Omental fat pad (tissue), 4 donors: ENCODE results near the gene BBX. TPM values are rescaled to one million over a fixed set of nuclear protein-coding genes. Genes with fewer than 3 reads are reported as not detected.

Experiments used
- ATAC-seq: fragments of 150-250 bp; one replicate; pipeline ENCODE4 v1.9.1; 2016; ENCODE audit warnings: mild to moderate bottlenecking, moderate library complexity; ENCODE audit not compliant: low FRiP score
- DNase-seq: peaks from one replicate; pipeline ENCODE4 v3.0.0-alpha.2; 2019; ENCODE audit warnings: low spot score
- CTCF ChIP-seq, 3 donors: fragments of 450-650 bp; IDR thresholded peaks; one replicate each; pipeline ENCODE4 v1.5.1; 2016 to 2017; ENCODE audit warnings: antibody characterized with exemption in 3 of 3, mild to moderate bottlenecking in 3 of 3, moderate library complexity in 2 of 3
- total RNA-seq, 4 donors: library from RNA; depleted of rRNA; stranded (reverse); fragments of >200 nt; gene quantifications; one replicate each; pipeline ENCODE4 v1.1.0, GENCODE V29; 2016

BBX gene
- total RNA-seq, 4 donors from 2014 or later, result 32.8 to 70.5 (median 40.7) TPM

- no peak for TF ChIP-seq CTCF (IDR thresholded peaks at IDR 0.05)
- ATAC-seq (peak; percentile 48), DNase-seq (no peak)
These were observed 245.3 kb downstream of the BBX start for GRCh38 chr3:107767897-107768605.

- ATAC-seq, result no peak
- DNase-seq, result no peak
- TF ChIP-seq CTCF (IDR thresholded peaks at IDR 0.05), result no peak
These were observed 247.1 kb downstream of the BBX start for GRCh38 chr3:107769882-107770281.

GRCh38 chr3:107772016-107772415 is 249.3 kb downstream of the BBX start:
- DNase-seq, result no peak
- no peak for ATAC-seq
- no peak for TF ChIP-seq CTCF (IDR thresholded peaks at IDR 0.05)

GRCh38 chr3:107775974-107776373 is 253.2 kb downstream of the BBX start:
- ATAC-seq, result no peak
- no peak for TF ChIP-seq CTCF (IDR thresholded peaks at IDR 0.05)
- no peak for DNase-seq

- no peak for TF ChIP-seq CTCF (IDR thresholded peaks at IDR 0.05)
- DNase-seq (no peak), ATAC-seq (no peak)
These were observed 258.5 kb downstream of the BBX start for GRCh38 chr3:107781253-107781652.

- DNase-seq (no peak), ATAC-seq (no peak)
- TF ChIP-seq CTCF (IDR thresholded peaks at IDR 0.05), result no peak
These were observed 259.3 kb downstream of the BBX start for GRCh38 chr3:107782054-107782453.

GRCh38 chr3:107790612-107791011 is 267.9 kb downstream of the BBX start:
- ATAC-seq, result no peak

More at GRCh38 chr3:107790612-107791011, 267.9 kb downstream of the BBX start:
- no peak for TF ChIP-seq CTCF (IDR thresholded peaks at IDR 0.05)
- no peak for DNase-seq
